Endothelial cell (in vitro differentiated cells): ENCODE measurements around the gene CARD11. TPM values are rescaled to one million over a fixed set of nuclear protein-coding genes. Genes with fewer than 3 reads are reported as not detected.

ENCODE experiments used
- DNase-seq: peaks from one replicate; pipeline ENCODE4 v3.0.0; 2021; ENCODE audit warnings: low spot score
- H3K27ac Mint-ChIP-seq: one replicate; pipeline ENCODE4 v1.8.0; 2021; ENCODE audit warnings: mixed read lengths, inconsistent platforms; ENCODE audit not compliant: unreplicated experiment
- H3K27me3 Mint-ChIP-seq: one replicate; pipeline ENCODE4 v1.8.0; 2021; ENCODE audit warnings: mild to moderate bottlenecking, moderate library complexity, mixed read lengths, inconsistent platforms; ENCODE audit not compliant: unreplicated experiment
- H3K36me3 Mint-ChIP-seq: one replicate; pipeline ENCODE4 v1.8.0; 2021; ENCODE audit warnings: mild to moderate bottlenecking, low read depth, mixed read lengths, inconsistent platforms; ENCODE audit not compliant: unreplicated experiment
- H3K4me1 Mint-ChIP-seq: one replicate; pipeline ENCODE4 v1.8.0; 2021; ENCODE audit warnings: mild to moderate bottlenecking, mixed read lengths, inconsistent platforms; ENCODE audit not compliant: unreplicated experiment
- H3K4me3 Mint-ChIP-seq: one replicate; pipeline ENCODE4 v1.8.0; 2021; ENCODE audit warnings: mild to moderate bottlenecking, mixed read lengths, inconsistent platforms; ENCODE audit not compliant: unreplicated experiment
- H3K9me3 Mint-ChIP-seq: one replicate; pipeline ENCODE4 v1.8.0; 2021; ENCODE audit warnings: mixed read lengths, inconsistent platforms; ENCODE audit not compliant: unreplicated experiment
- total RNA-seq: library from RNA; stranded (reverse); fragmentation: NEBNext Ultra II Directional; extraction: Animal tissue kit (Norgen Biotek cat#: 25700); gene quantifications from one replicate; pipeline ENCODE4 v1.2.1, GENCODE V29; 2021; ENCODE audit not compliant: unreplicated experiment
- TF ChIP-seq, protein P1 (sequence below): fragments of 200-600 bp; sonication (generic); IDR thresholded peaks from one replicate; pipeline ENCODE4 v1.5.0; 2021; ENCODE audit warnings: antibody characterized with exemption; ENCODE audit not compliant: unreplicated experiment

CARD11 gene
- total RNA-seq, 1 donor from 2014 or later = 3.9 TPM

- no peak overlapping the region for H3K4me3 Mint-ChIP-seq
- H3K27me3 Mint-ChIP-seq = peaks cover 4% of the 10 kb centered on the region
- H3K27ac Mint-ChIP-seq = no peak overlapping the region
- no peak for DNase-seq
- no peaks in the 10 kb centered on the region for H3K9me3 Mint-ChIP-seq
- H3K36me3 Mint-ChIP-seq = no peaks in the 10 kb centered on the region
- TF ChIP-seq, protein P1, sequence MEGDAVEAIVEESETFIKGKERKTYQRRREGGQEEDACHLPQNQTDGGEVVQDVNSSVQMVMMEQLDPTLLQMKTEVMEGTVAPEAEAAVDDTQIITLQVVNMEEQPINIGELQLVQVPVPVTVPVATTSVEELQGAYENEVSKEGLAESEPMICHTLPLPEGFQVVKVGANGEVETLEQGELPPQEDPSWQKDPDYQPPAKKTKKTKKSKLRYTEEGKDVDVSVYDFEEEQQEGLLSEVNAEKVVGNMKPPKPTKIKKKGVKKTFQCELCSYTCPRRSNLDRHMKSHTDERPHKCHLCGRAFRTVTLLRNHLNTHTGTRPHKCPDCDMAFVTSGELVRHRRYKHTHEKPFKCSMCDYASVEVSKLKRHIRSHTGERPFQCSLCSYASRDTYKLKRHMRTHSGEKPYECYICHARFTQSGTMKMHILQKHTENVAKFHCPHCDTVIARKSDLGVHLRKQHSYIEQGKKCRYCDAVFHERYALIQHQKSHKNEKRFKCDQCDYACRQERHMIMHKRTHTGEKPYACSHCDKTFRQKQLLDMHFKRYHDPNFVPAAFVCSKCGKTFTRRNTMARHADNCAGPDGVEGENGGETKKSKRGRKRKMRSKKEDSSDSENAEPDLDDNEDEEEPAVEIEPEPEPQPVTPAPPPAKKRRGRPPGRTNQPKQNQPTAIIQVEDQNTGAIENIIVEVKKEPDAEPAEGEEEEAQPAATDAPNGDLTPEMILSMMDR = no peak
- H3K4me1 Mint-ChIP-seq = no peaks in the 10 kb centered on the region
Measured at GRCh38 chr7:3083350-3083749, 39.7 kb upstream of the CARD11 start.

- no peaks in the 10 kb centered on the region for H3K36me3 Mint-ChIP-seq
- no peak overlapping the region for H3K4me3 Mint-ChIP-seq
- peaks cover 4% of the 10 kb centered on the region for H3K27me3 Mint-ChIP-seq
- TF ChIP-seq, protein P1 = no peak
- H3K9me3 Mint-ChIP-seq = no peaks in the 10 kb centered on the region
- no peak for DNase-seq
- H3K27ac Mint-ChIP-seq = no peak overlapping the region
- H3K4me1 Mint-ChIP-seq = no peaks in the 10 kb centered on the region
Measured at GRCh38 chr7:3082831-3083230, 39.2 kb upstream of the CARD11 start.

GRCh38 chr7:3082386-3082785 is 38.7 kb upstream of the CARD11 start:
- Mint-ChIP-seq H3K36me3 (no peaks in the 10 kb centered on the region), H3K27ac (no peak overlapping the region), H3K27me3 (peaks cover 4% of the 10 kb centered on the region), H3K9me3 (no peaks in the 10 kb centered on the region), H3K4me3 (no peak overlapping the region), H3K4me1 (no peaks in the 10 kb centered on the region)
- TF ChIP-seq, protein P1 = no peak
- DNase-seq = no peak

- no peak overlapping the region for H3K27ac Mint-ChIP-seq
- no peaks in the 10 kb centered on the region for H3K9me3 Mint-ChIP-seq
- no peak for DNase-seq
- no peaks in the 10 kb centered on the region for H3K4me1 Mint-ChIP-seq
- peaks cover 3% of the 10 kb centered on the region for H3K27me3 Mint-ChIP-seq
- H3K36me3 Mint-ChIP-seq = no peaks in the 10 kb centered on the region
- no peak overlapping the region for H3K4me3 Mint-ChIP-seq
- TF ChIP-seq, protein P1 = no peak
Measured at GRCh38 chr7:3080106-3080505, 36.4 kb upstream of the CARD11 start.

DNA sequence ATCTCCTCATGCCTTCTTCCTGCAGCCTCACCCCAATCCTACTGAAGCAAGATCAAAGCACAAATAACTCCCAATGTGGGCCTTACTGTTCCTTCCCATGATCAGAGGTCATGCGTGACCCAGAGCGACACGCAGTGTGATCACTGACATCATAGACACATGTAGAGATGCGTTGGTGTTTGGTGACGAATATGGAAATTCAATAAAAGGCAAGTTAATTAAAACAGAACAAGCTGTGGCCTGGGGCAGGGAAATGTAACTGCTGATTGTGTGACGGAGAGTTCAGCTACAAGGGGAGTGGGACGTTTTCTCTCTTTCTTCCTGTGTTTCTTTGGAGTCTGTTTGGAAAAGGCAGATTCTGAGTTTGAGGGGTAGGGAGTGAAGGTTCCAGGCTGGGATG is 34.8 kb upstream of the CARD11 start:
- Mint-ChIP-seq H3K27ac (no peak overlapping the region), H3K4me1 (no peaks in the 10 kb centered on the region)

More for the DNA sequence above, 34.8 kb upstream of the CARD11 start:
- peaks cover 4% of the 10 kb centered on the region for H3K27me3 Mint-ChIP-seq
- no peak for DNase-seq
- no peak overlapping the region for H3K4me3 Mint-ChIP-seq
- no peaks in the 10 kb centered on the region for H3K9me3 Mint-ChIP-seq
- H3K36me3 Mint-ChIP-seq = no peaks in the 10 kb centered on the region
- TF ChIP-seq, protein P1 = no peak
